DOHH2 (cell line): ENCODE data around the gene B3GNT3.

ENCODE experiments used
- H3F3A ChIP-seq: fragments of 200-600 bp; sonication (generic), shearing (Covaris generic); 2 replicates; pipeline ENCODE4 v1.6.0; 2016; ENCODE audit warnings: antibody characterized with exemption, mild to moderate bottlenecking; ENCODE audit not compliant: control insufficient read depth, insufficient read depth
- H3K27ac ChIP-seq: fragments of 200-600 bp; sonication (generic); 2 replicates; pipeline ENCODE4 v1.5.1; 2014; ENCODE audit warnings: low read depth, mild to moderate bottlenecking, low read length, moderate library complexity
- H3K27me3 ChIP-seq: fragments of 200-600 bp; sonication (generic); 2 replicates; pipeline ENCODE4 v1.6.1; 2014; ENCODE audit warnings: mild to moderate bottlenecking, low read length, mixed read lengths; ENCODE audit not compliant: control insufficient read depth
- H3K36me3 ChIP-seq: fragments of 200-600 bp; sonication (generic); 2 replicates; pipeline ENCODE4 v1.6.1; 2014; ENCODE audit warnings: mild to moderate bottlenecking, low read length, moderate library complexity, mixed read lengths; ENCODE audit not compliant: control insufficient read depth
- H3K4me1 ChIP-seq: fragments of 200-600 bp; sonication (generic); 2 replicates; pipeline ENCODE4 v1.6.1; 2014; ENCODE audit warnings: mild to moderate bottlenecking, low read length, mixed read lengths; ENCODE audit not compliant: control insufficient read depth
- H3K4me2 ChIP-seq: fragments of 200-600 bp; sonication (generic); 2 replicates; pipeline ENCODE4 v1.6.0; 2014; ENCODE audit warnings: mild to moderate bottlenecking, low read length, moderate library complexity
- H3K4me3 ChIP-seq: fragments of 200-600 bp; sonication (generic); 2 replicates; pipeline ENCODE4 v1.5.1; 2014; ENCODE audit warnings: mild to moderate bottlenecking, low read length, mixed read lengths
- H3K79me2 ChIP-seq: fragments of 200-600 bp; sonication (generic); 2 replicates; pipeline ENCODE4 v1.6.1; 2014; ENCODE audit warnings: mild to moderate bottlenecking, low read length, mixed read lengths; ENCODE audit not compliant: control insufficient read depth
- H3K9me2 ChIP-seq: fragments of 200-600 bp; sonication (generic); replicated peaks from 2 replicates; pipeline ENCODE4 v1.6.1; 2014; ENCODE audit warnings: mild to moderate bottlenecking, low read length, mixed read lengths; ENCODE audit not compliant: control insufficient read depth
- H3K9me3 ChIP-seq: fragments of 200-600 bp; sonication (generic); 2 replicates; pipeline ENCODE4 v1.6.1; 2014; ENCODE audit warnings: antibody characterized with exemption, low read length, mixed read lengths; ENCODE audit not compliant: control insufficient read depth, insufficient read depth
- H4K20me1 ChIP-seq: fragments of 200-600 bp; sonication (generic); 2 replicates; pipeline ENCODE4 v1.6.0; 2014; ENCODE audit warnings: low read depth, mild to moderate bottlenecking, antibody characterized with exemption, low read length, moderate library complexity; ENCODE audit not compliant: control insufficient read depth, insufficient read depth
- EZH2phosphoT487 ChIP-seq: fragments of 200-600 bp; sonication (generic); IDR thresholded peaks from 2 replicates; pipeline ENCODE4 v1.6.1; 2017; ENCODE audit warnings: borderline replicate concordance, mild to moderate bottlenecking, antibody characterized with exemption, low read length, moderate library complexity, mixed read lengths
- TF ChIP-seq, protein P1 (sequence below): fragments of 200-600 bp; sonication (generic); IDR thresholded peaks from one replicate; pipeline ENCODE4 v1.5.1; 2014; ENCODE audit warnings: antibody characterized with exemption, mild to moderate bottlenecking, low read depth, low read length; ENCODE audit not compliant: poor library complexity, severe bottlenecking

B3GNT3 gene

DNA sequence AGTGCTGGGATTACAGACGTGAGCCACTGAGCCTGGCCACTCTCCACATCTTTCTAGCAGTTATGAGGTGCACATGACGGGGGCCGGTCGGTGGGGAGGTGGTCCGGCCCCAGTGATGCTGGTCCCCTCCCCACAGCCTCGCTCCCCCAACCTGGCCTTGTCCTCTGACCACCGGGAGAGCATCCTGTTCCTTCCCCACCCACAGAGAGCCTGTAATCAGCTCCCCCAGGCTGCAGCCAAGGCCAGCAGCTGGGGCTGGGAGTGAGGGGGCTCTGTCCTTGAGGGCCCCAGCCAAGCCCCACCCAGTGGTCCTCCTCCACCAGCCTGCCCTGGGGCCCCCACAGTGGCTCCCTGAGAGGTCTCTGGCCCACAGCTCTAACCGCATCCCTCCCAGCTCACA, 29.4 kb downstream of the B3GNT3 start:
- H3K27ac ChIP-seq = no peak overlapping the region
- no peak overlapping the region for H3K4me3 ChIP-seq
- H3K27me3 ChIP-seq = no peaks in the 10 kb centered on the region
- H3K36me3 ChIP-seq = no peaks in the 10 kb centered on the region
- H3K9me3 ChIP-seq = no peaks in the 10 kb centered on the region
- no peaks in the 10 kb centered on the region for H3K79me2 ChIP-seq
- no peaks in the 10 kb centered on the region for H3K4me1 ChIP-seq
- H4K20me1 ChIP-seq = no peaks in the 10 kb centered on the region
- H3K4me2 ChIP-seq = no peak overlapping the region
- H3K9me2 ChIP-seq = no peaks in the 10 kb centered on the region
- TF ChIP-seq EZH2phosphoT487 = no peak
- TF ChIP-seq, protein P1, sequence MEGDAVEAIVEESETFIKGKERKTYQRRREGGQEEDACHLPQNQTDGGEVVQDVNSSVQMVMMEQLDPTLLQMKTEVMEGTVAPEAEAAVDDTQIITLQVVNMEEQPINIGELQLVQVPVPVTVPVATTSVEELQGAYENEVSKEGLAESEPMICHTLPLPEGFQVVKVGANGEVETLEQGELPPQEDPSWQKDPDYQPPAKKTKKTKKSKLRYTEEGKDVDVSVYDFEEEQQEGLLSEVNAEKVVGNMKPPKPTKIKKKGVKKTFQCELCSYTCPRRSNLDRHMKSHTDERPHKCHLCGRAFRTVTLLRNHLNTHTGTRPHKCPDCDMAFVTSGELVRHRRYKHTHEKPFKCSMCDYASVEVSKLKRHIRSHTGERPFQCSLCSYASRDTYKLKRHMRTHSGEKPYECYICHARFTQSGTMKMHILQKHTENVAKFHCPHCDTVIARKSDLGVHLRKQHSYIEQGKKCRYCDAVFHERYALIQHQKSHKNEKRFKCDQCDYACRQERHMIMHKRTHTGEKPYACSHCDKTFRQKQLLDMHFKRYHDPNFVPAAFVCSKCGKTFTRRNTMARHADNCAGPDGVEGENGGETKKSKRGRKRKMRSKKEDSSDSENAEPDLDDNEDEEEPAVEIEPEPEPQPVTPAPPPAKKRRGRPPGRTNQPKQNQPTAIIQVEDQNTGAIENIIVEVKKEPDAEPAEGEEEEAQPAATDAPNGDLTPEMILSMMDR = no peak
- no peaks in the 10 kb centered on the region for H3F3A ChIP-seq

DNA sequence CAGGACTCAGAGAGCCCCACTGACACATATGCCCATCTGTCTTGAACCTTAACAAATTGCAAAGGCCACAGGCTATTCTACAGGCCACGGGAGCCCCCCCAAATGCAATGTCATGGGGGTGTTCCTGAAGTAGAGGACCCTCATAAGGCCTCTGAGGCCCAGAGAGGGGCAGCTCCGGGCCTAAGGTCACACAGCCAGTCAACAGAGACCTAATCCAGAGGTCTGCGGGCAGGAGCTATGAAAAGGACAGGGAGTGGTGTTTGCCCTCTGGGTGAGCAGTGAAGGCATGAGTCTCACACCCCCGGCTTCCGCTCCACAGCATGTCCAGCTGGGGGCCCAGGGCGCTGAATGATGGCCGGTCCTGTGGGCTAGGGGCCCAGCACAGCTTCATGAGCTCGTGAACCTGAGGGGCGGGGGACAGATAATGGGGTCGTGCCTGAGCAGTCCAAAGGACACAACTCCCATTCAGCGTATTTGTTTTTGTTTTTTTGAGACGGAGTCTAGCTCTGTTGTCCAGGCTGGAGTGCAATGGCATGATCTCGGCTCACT, 31.6 kb downstream of the B3GNT3 start:
- Histone ChIP-seq H3K4me3 (no peak overlapping the region), H3F3A (no peaks in the 10 kb centered on the region), H3K4me1 (no peaks in the 10 kb centered on the region), H3K4me2 (no peak overlapping the region), H3K36me3 (no peaks in the 10 kb centered on the region), H3K9me2 (no peaks in the 10 kb centered on the region), H4K20me1 (no peaks in the 10 kb centered on the region), H3K27me3 (no peaks in the 10 kb centered on the region), H3K79me2 (no peaks in the 10 kb centered on the region), H3K9me3 (peaks cover 4% of the 10 kb centered on the region; the same call in 1 of the 2 replicates), H3K27ac (no peak overlapping the region)
- TF ChIP-seq, protein P1 = no peak
- no peak for TF ChIP-seq EZH2phosphoT487

DNA sequence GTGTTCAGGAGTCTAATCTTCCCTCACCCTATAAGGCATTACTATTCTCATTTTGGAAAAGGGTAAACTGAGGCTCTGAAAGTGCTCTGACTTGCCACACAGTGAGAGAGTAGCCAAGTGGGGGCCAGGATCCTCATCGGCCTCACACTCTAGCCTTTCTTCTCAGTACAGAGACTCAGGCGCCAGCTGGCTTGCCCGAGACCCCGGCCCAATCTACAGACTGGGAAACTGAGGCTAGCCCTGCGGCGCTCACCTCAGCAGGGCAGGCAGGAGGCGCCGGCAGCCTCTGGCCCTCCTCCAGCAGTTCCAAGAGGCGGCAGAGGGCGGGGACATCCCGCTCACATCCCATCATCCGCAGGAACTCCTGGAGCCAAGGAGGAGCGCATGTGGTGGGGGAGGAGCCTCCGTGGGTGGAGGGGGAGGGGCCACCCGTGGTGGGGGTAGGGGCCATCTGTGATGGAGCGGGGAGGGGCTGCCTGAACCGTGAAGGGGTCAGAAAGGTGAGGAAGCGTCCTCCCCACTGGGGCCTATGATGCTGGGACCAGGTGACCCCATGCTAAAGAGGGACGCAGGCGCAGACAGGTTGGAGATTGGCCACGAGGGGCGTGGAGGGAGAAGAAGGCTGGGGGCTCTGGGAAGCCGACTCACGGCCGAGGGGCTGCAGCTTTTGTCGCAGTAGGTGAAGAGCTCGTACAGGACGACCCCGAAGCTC, 35.1 kb downstream of the B3GNT3 start:
- TF ChIP-seq EZH2phosphoT487 = no peak
- TF ChIP-seq, protein P1 = no peak
- H3K79me2 ChIP-seq = no peaks in the 10 kb centered on the region
- no peak overlapping the region for H3K4me2 ChIP-seq
- H3K4me3 ChIP-seq = no peak overlapping the region
- no peaks in the 10 kb centered on the region for H3F3A ChIP-seq
- peaks cover 4% of the 10 kb centered on the region; the same call in 1 of the 2 replicates for H3K9me3 ChIP-seq
- H3K27ac ChIP-seq = no peak overlapping the region
- H3K4me1 ChIP-seq = no peaks in the 10 kb centered on the region
- H4K20me1 ChIP-seq = no peaks in the 10 kb centered on the region
- no peaks in the 10 kb centered on the region for H3K36me3 ChIP-seq
- H3K27me3 ChIP-seq = no peaks in the 10 kb centered on the region
- H3K9me2 ChIP-seq = no peaks in the 10 kb centered on the region
